HPDE6-E6E7 (cell line): ENCODE data around the gene ZFP36.
"Not testable (repeated sequence)": the region's sequence is repeated elsewhere in the genome, so short reads cannot be mapped to it uniquely, and the experiment has no call there.

Source experiments
- DNase-seq: peaks from one replicate; pipeline ENCODE4 v3.0.0; 2011; ENCODE audit warnings: missing footprints; ENCODE audit errors: extremely low spot score

Gene ZFP36

GRCh38 chr19:39445196-39446111 lies 38.8 kb downstream of the ZFP36 start, which contains the start of gene SUPT5H:
Gene SUPT5H (plus strand): TSS chr19:39445582. CDS start chr19:39445891, 309 bp downstream.
- DNase-seq, result peak; percentile 99

- no peak for DNase-seq
Observed at GRCh38 chr19:39446365-39447084, 39.9 kb downstream of the ZFP36 start.

- peak; percentile 40 for DNase-seq
Observed at GRCh38 chr19:39448271-39448670, 41.6 kb downstream of the ZFP36 start.

- DNase-seq, result no peak
Observed at GRCh38 chr19:39449116-39449797, 42.6 kb downstream of the ZFP36 start.

- DNase-seq, result not testable (repeated sequence)
Observed at GRCh38 chr19:39451257-39451656, 44.6 kb downstream of the ZFP36 start.
